ENCODE measurements around the gene TSGA10IP.

GRCh38 chr11:65898656-65899355 lies 46.5 kb upstream of the TSGA10IP start:
- no peak for TF ChIP-seq CTCF (IDR thresholded peaks at IDR 0.05)
- TF ChIP-seq ZFX (IDR thresholded peaks at IDR 0.05; ENCODE audit: borderline replicate concordance), result no peak

Measured in 22Rv1 (cell line).